ENCODE data around the gene EXOC4.

DNA sequence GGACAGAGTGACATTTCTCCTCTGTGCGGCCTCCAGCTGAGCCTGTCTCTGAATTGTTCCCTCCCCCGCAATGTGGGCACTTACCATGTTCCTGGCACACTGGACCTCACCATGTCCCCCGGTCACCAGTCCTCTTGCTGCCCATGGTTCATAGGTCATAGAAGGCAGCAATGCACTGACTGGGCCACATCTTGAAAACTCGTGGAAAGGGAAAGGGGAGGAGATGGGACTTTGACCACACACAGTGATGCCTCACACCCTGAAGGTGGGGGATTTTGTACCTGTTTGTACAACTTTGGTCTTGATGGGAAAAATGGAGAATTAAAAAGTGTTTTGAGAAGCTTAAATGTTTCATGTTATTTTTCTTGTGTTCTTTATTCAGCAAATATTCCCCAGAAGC lies 812.5 kb downstream of the EXOC4 start:
- TF ChIP-seq YY1 (IDR thresholded peaks at IDR 0.05; ENCODE audit: insufficient read depth, insufficient read length) (no peak), ZNF274 (IDR thresholded peaks at IDR 0.05; ENCODE audit: low read depth, low read length) (no peak)

All from NT2/D1 (cell line).